ENCODE data around the gene MMGT1.

MMGT1 gene

DNA sequence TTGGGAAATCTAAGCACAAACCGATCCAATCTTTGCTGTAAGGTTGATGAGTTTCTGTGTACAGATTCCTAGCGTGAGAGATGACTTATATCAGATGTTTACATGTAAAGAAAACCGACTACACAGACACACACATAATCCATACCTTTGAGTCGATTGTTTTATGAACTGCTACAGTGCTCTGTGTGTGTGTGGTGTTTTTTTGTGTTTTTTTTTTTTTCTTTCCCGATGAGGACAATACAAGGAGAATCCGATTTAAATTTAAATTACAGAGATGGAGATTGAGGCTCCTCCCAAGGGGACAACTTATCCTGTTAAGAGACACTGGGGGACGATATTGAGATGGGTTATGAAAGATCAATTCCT lies 11.0 kb upstream of the MMGT1 start:
- TF ChIP-seq RAD21 (IDR thresholded peaks at IDR 0.05; ENCODE audit: low read depth) (no peak), ZBTB7A (IDR thresholded peaks at IDR 0.05; ENCODE audit: low read depth) (no peak), CREB1 (IDR thresholded peaks at IDR 0.05; ENCODE audit: low read depth) (no peak), NFIC (IDR thresholded peaks at IDR 0.05) (no peak), EP300 (IDR thresholded peaks at IDR 0.05; ENCODE audit: borderline replicate concordance) (no peak), CEBPB (IDR thresholded peaks at IDR 0.05) (no peak), FOXM1 (IDR thresholded peaks at IDR 0.05; ENCODE audit: borderline replicate concordance, low read depth) (no peak), TCF12 (IDR thresholded peaks at IDR 0.05; ENCODE audit: low read depth) (no peak), YY1 (IDR thresholded peaks at IDR 0.05; ENCODE audit: low read depth) (no peak), EGR1 (IDR thresholded peaks at IDR 0.05) (no peak)
- TF ChIP-seq, protein P1, sequence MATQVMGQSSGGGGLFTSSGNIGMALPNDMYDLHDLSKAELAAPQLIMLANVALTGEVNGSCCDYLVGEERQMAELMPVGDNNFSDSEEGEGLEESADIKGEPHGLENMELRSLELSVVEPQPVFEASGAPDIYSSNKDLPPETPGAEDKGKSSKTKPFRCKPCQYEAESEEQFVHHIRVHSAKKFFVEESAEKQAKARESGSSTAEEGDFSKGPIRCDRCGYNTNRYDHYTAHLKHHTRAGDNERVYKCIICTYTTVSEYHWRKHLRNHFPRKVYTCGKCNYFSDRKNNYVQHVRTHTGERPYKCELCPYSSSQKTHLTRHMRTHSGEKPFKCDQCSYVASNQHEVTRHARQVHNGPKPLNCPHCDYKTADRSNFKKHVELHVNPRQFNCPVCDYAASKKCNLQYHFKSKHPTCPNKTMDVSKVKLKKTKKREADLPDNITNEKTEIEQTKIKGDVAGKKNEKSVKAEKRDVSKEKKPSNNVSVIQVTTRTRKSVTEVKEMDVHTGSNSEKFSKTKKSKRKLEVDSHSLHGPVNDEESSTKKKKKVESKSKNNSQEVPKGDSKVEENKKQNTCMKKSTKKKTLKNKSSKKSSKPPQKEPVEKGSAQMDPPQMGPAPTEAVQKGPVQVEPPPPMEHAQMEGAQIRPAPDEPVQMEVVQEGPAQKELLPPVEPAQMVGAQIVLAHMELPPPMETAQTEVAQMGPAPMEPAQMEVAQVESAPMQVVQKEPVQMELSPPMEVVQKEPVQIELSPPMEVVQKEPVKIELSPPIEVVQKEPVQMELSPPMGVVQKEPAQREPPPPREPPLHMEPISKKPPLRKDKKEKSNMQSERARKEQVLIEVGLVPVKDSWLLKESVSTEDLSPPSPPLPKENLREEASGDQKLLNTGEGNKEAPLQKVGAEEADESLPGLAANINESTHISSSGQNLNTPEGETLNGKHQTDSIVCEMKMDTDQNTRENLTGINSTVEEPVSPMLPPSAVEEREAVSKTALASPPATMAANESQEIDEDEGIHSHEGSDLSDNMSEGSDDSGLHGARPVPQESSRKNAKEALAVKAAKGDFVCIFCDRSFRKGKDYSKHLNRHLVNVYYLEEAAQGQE (IDR thresholded peaks at IDR 0.05; ENCODE audit: low read depth), result no peak
- TF ChIP-seq, protein P2, sequence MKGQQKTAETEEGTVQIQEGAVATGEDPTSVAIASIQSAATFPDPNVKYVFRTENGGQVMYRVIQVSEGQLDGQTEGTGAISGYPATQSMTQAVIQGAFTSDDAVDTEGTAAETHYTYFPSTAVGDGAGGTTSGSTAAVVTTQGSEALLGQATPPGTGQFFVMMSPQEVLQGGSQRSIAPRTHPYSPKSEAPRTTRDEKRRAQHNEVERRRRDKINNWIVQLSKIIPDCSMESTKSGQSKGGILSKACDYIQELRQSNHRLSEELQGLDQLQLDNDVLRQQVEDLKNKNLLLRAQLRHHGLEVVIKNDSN (IDR thresholded peaks at IDR 0.05), result no peak
- TF ChIP-seq, protein P3, sequence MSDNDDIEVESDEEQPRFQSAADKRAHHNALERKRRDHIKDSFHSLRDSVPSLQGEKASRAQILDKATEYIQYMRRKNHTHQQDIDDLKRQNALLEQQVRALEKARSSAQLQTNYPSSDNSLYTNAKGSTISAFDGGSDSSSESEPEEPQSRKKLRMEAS (IDR thresholded peaks at IDR 0.05), result no peak

GRCh38 chrX:135984256-135984655 lies 10.5 kb upstream of the MMGT1 start:
- TF ChIP-seq RAD21 (IDR thresholded peaks at IDR 0.05; ENCODE audit: low read depth) (no peak), CEBPB (IDR thresholded peaks at IDR 0.05) (no peak), TAF1 (IDR thresholded peaks at IDR 0.05; ENCODE audit: low read depth) (no peak), YY1 (IDR thresholded peaks at IDR 0.05; ENCODE audit: low read depth) (no peak), EP300 (IDR thresholded peaks at IDR 0.05; ENCODE audit: borderline replicate concordance) (no peak), TCF12 (IDR thresholded peaks at IDR 0.05; ENCODE audit: low read depth) (no peak), ZBTB7A (IDR thresholded peaks at IDR 0.05; ENCODE audit: low read depth) (no peak), NFIC (IDR thresholded peaks at IDR 0.05) (no peak), TEAD4 (IDR thresholded peaks at IDR 0.05) (no peak)
- TF ChIP-seq, protein P2 (IDR thresholded peaks at IDR 0.05), result no peak
- TF ChIP-seq, protein P1 (IDR thresholded peaks at IDR 0.05; ENCODE audit: low read depth), result no peak
- TF ChIP-seq, protein P3 (IDR thresholded peaks at IDR 0.05), result no peak

- no peak for TF ChIP-seq EGR1 (IDR thresholded peaks at IDR 0.05)
- TF ChIP-seq CREB1 (IDR thresholded peaks at IDR 0.05; ENCODE audit: low read depth), result no peak
- TF ChIP-seq CEBPB (IDR thresholded peaks at IDR 0.05), result no peak
- TF ChIP-seq TCF12 (IDR thresholded peaks at IDR 0.05; ENCODE audit: low read depth), result no peak
- no peak for TF ChIP-seq TEAD4 (IDR thresholded peaks at IDR 0.05)
- TF ChIP-seq RAD21 (IDR thresholded peaks at IDR 0.05; ENCODE audit: low read depth), result no peak
- TF ChIP-seq, protein P1 (IDR thresholded peaks at IDR 0.05; ENCODE audit: low read depth), result no peak
- no peak for TF ChIP-seq EP300 (IDR thresholded peaks at IDR 0.05; ENCODE audit: borderline replicate concordance)
Measured at GRCh38 chrX:135982860-135983259, 9.1 kb upstream of the MMGT1 start.

- no peak for TF ChIP-seq FOXM1 (IDR thresholded peaks at IDR 0.05; ENCODE audit: borderline replicate concordance, low read depth)
- no peak for TF ChIP-seq ZBTB7A (IDR thresholded peaks at IDR 0.05; ENCODE audit: low read depth)
- TF ChIP-seq YY1 (IDR thresholded peaks at IDR 0.05; ENCODE audit: low read depth), result no peak
- no peak for TF ChIP-seq EGR1 (IDR thresholded peaks at IDR 0.05)
- TF ChIP-seq, protein P3 (IDR thresholded peaks at IDR 0.05), result no peak
- TF ChIP-seq TAF1 (IDR thresholded peaks at IDR 0.05; ENCODE audit: low read depth), result no peak
Measured at GRCh38 chrX:135981668-135982067, 7.9 kb upstream of the MMGT1 start.

DNA sequence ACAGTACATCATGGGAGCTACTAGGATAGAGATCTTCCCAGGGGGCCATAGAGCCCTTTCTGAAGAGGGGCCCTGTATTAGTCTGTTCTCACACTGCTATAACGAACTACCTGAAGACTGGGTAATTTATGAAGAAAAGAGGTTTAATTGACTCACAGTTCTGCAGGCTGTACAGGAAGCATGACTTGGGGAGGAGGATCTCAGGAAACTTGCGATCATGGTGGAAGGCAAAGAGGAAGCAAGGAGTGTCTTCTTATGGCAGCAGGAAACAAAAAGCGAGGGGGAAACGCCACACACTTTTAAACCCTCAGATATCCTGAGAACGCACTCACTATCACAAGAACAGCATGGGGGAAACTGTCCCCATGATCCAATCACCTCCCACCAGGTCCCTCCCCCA lies 7.2 kb upstream of the MMGT1 start:
- no peak for TF ChIP-seq CREB1 (IDR thresholded peaks at IDR 0.05; ENCODE audit: low read depth)
- TF ChIP-seq, protein P2 (IDR thresholded peaks at IDR 0.05), result no peak
- no peak for TF ChIP-seq ZBTB7A (IDR thresholded peaks at IDR 0.05; ENCODE audit: low read depth)
- TF ChIP-seq EGR1 (IDR thresholded peaks at IDR 0.05), result no peak
- no peak for TF ChIP-seq EP300 (IDR thresholded peaks at IDR 0.05; ENCODE audit: borderline replicate concordance)
- no peak for TF ChIP-seq RAD21 (IDR thresholded peaks at IDR 0.05; ENCODE audit: low read depth)
- TF ChIP-seq TAF1 (IDR thresholded peaks at IDR 0.05; ENCODE audit: low read depth), result no peak
- no peak for TF ChIP-seq YY1 (IDR thresholded peaks at IDR 0.05; ENCODE audit: low read depth)
- no peak for TF ChIP-seq FOXM1 (IDR thresholded peaks at IDR 0.05; ENCODE audit: borderline replicate concordance, low read depth)
- TF ChIP-seq, protein P1 (IDR thresholded peaks at IDR 0.05; ENCODE audit: low read depth), result no peak
- no peak for TF ChIP-seq TEAD4 (IDR thresholded peaks at IDR 0.05)
- no peak for TF ChIP-seq NFIC (IDR thresholded peaks at IDR 0.05)
- TF ChIP-seq, protein P3 (IDR thresholded peaks at IDR 0.05), result no peak
- TF ChIP-seq CEBPB (IDR thresholded peaks at IDR 0.05), result no peak
- no peak for TF ChIP-seq TCF12 (IDR thresholded peaks at IDR 0.05; ENCODE audit: low read depth)

All from Ishikawa (cell line).